HepG2 (cell line): ENCODE data around the gene BCAS4. TPM values are rescaled to one million over a fixed set of nuclear protein-coding genes. Genes with fewer than 3 reads are reported as not detected.

Experiments used
- ATAC-seq: fragments of 200-7000 bp; cut with Tn5 transposase; 3 replicates; pipeline ENCODE4 v1.9.1; 2020; ENCODE audit warnings: mild to moderate bottlenecking, moderate library complexity
- BruUV-seq: library from RNA; stranded (reverse); fragments of 400-500 nt; replicated peaks from 2 replicates; lab custom pipeline; 2021; lab: Mats Ljungman, UMichigan
- CTCF ChIA-PET: fragments of 300-600 bp; formaldehyde crosslinking; extraction: SDS; loops from one replicate; lab custom pipeline; 2021; ENCODE audit warnings: low total read pairs, inconsistent platforms, low intra/inter-chr PET ratio; lab: Yijun Ruan, JAX
- POLR2A ChIA-PET: fragments of 350-600 bp; sonication (Branson Sonifier 250); formaldehyde crosslinking; loops from one replicate; lab custom pipeline; 2020; ENCODE audit warnings: antibody characterized with exemption, inconsistent platforms; lab: Yijun Ruan, JAX
- DNase-seq: peaks from one replicate; pipeline ENCODE4 v3.0.0-alpha.2; 2015; ENCODE audit warnings: low spot score
- FAIRE-seq: peaks from 3 replicates; lab custom pipeline; 2011; peaks lifted over from hg19 to GRCh38; lab: Jason Lieb, UNC
- H2AFZ ChIP-seq: one replicate; pipeline ENCODE4 v1.6.1; 2011; ENCODE audit warnings: low read length, inconsistent platforms
- H3K27ac ChIP-seq: fragments of 300-600 bp; 3 replicates; pipeline ENCODE4 v1.8.0; 2011; ENCODE audit warnings: mixed run types, mild to moderate bottlenecking, mixed read lengths, low read length, inconsistent platforms; ENCODE audit not compliant: insufficient read depth; ENCODE audit errors: extremely low read length
- H3K27me3 ChIP-seq, 2 experiments: fragments of 200-600 bp in 1 of 2; 2 replicates in 1 of 2; 3 replicates in 1 of 2; pipeline versions ENCODE4 v1.6.0 to v1.8.0; 2011; ENCODE audit warnings: low read length in 2 of 2, mild to moderate bottlenecking in 2 of 2, moderate library complexity in 2 of 2, inconsistent platforms in 1 of 2; ENCODE audit not compliant: insufficient read depth in 2 of 2, control insufficient read depth in 1 of 2
- H3K36me3 ChIP-seq, 2 experiments: fragments of 200-600 bp in 1 of 2; replicated peaks in 1 of 2; 2 replicates in 1 of 2; 3 replicates in 1 of 2; pipeline versions ENCODE4 v1.5.1 to v1.8.0; 2011; ENCODE audit warnings: low read length in 2 of 2, inconsistent platforms in 1 of 2; ENCODE audit not compliant: insufficient read depth in 2 of 2, control insufficient read depth in 1 of 2
- H3K4me1 ChIP-seq: 2 replicates; pipeline ENCODE4 v1.5.1; 2012; ENCODE audit warnings: low read length, inconsistent platforms; ENCODE audit not compliant: insufficient read depth
- H3K4me2 ChIP-seq: 2 replicates; pipeline ENCODE4 v1.6.0; 2011; ENCODE audit warnings: low read depth, low read length, inconsistent platforms
- H3K4me3 ChIP-seq, 3 experiments: fragments of 200-600 bp in 1 of 3; sonication (generic), shearing (Covaris generic) in 1 of 3; replicated peaks in 1 of 3; 2 replicates each; pipeline ENCODE4 v1.5.1; 2011 to 2016; ENCODE audit warnings: low read length in 3 of 3, inconsistent platforms in 2 of 3, low read depth in 2 of 3, mild to moderate bottlenecking in 2 of 3, control low read depth in 1 of 3, mixed read lengths in 1 of 3; ENCODE audit not compliant: insufficient read depth in 1 of 3
- H3K79me2 ChIP-seq: one replicate; pipeline ENCODE4 v1.6.1; 2011; ENCODE audit warnings: low read length, inconsistent platforms; ENCODE audit not compliant: insufficient read depth
- H3K9ac ChIP-seq: 2 replicates; pipeline ENCODE4 v1.6.0; 2011; ENCODE audit warnings: mild to moderate bottlenecking, low read depth, low read length, inconsistent platforms; ENCODE audit not compliant: insufficient read depth
- H3K9me3 ChIP-seq: 2 replicates; pipeline ENCODE4 v1.5.1; 2012; ENCODE audit warnings: mild to moderate bottlenecking, low read length
- H4K20me1 ChIP-seq: 2 replicates; pipeline ENCODE4 v1.6.0; 2011; ENCODE audit warnings: inconsistent platforms, mild to moderate bottlenecking, low read length, moderate library complexity; ENCODE audit not compliant: insufficient read depth
- CCDC6 ChIP-seq: sonication (generic); formaldehyde crosslinking; IDR thresholded peaks from 2 replicates; pipeline ENCODE4 v1.8.1; 2022; ENCODE audit warnings: mild to moderate bottlenecking, missing genetic modification reagents, moderate library complexity
- HCFC1 ChIP-seq: fragments of 150-350 bp; IDR thresholded peaks from 2 replicates; pipeline ENCODE4 v1.6.1; 2014; ENCODE audit warnings: low read depth, low read length
- HIVEP1 ChIP-seq: sonication (generic); formaldehyde crosslinking; IDR thresholded peaks from 2 replicates; pipeline ENCODE4 v1.4.0; 2020; ENCODE audit warnings: mild to moderate bottlenecking, missing genetic modification reagents
- HNRNPUL1 ChIP-seq: fragments of 200-400 bp; formaldehyde crosslinking; IDR thresholded peaks from 2 replicates; pipeline ENCODE4 v1.6.1; 2017; ENCODE audit warnings: low read depth, mild to moderate bottlenecking, low read length, moderate library complexity
- IKZF1 ChIP-seq: fragments of 450-650 bp; IDR thresholded peaks from 2 replicates; pipeline ENCODE4 v1.7.1; 2016
- MIER2 ChIP-seq: IDR thresholded peaks from 2 replicates; pipeline ENCODE4 v1.6.1; 2016; ENCODE audit warnings: missing biosample characterization, missing genetic modification reagents
- PITX1 ChIP-seq: sonication (generic); formaldehyde crosslinking; IDR thresholded peaks from 2 replicates; pipeline ENCODE4 v1.5.1; 2020; ENCODE audit warnings: mild to moderate bottlenecking, missing genetic modification reagents
- TBX2 ChIP-seq: sonication (generic); formaldehyde crosslinking; IDR thresholded peaks from 2 replicates; pipeline ENCODE4 v1.5.0; 2020; ENCODE audit warnings: missing genetic modification reagents, mild to moderate bottlenecking, borderline replicate concordance
- THAP8 ChIP-seq: sonication (generic); formaldehyde crosslinking; IDR thresholded peaks from 2 replicates; pipeline ENCODE4 v1.5.1; 2020; ENCODE audit warnings: missing genetic modification reagents, mild to moderate bottlenecking, borderline replicate concordance
- ZBTB3 ChIP-seq: sonication (generic); formaldehyde crosslinking; IDR thresholded peaks from 2 replicates; pipeline ENCODE4 v1.4.0; 2020; ENCODE audit warnings: low read depth, mild to moderate bottlenecking, moderate library complexity, missing genetic modification reagents, borderline replicate concordance
- ZMYM2 ChIP-seq: sonication (generic); formaldehyde crosslinking; IDR thresholded peaks from 2 replicates; pipeline ENCODE4 v1.8.0; 2022; ENCODE audit warnings: mild to moderate bottlenecking, missing genetic modification reagents
- ZNF234 ChIP-seq: sonication (generic); formaldehyde crosslinking; conservative IDR thresholded peaks from 2 replicates; pipeline ENCODE4 v1.5.1; 2020; ENCODE audit warnings: mild to moderate bottlenecking, missing genetic modification reagents
- ZNF253 ChIP-seq: sonication (generic); formaldehyde crosslinking; IDR thresholded peaks from 2 replicates; pipeline ENCODE4 v1.8.0; 2022; ENCODE audit warnings: mild to moderate bottlenecking, missing genetic modification reagents, borderline replicate concordance
- ZNF317 ChIP-seq: sonication (generic); formaldehyde crosslinking; IDR thresholded peaks from 2 replicates; pipeline ENCODE4 v1.5.0; 2020; ENCODE audit warnings: mild to moderate bottlenecking, missing genetic modification reagents
- ZNF598 ChIP-seq: sonication (generic); formaldehyde crosslinking; IDR thresholded peaks from 2 replicates; pipeline ENCODE4 v1.5.1; 2020; ENCODE audit warnings: mild to moderate bottlenecking, missing genetic modification reagents, borderline replicate concordance
- ZNF788 ChIP-seq: sonication (generic); formaldehyde crosslinking; IDR thresholded peaks from 2 replicates; pipeline ENCODE4 v1.5.0; 2020; ENCODE audit warnings: mild to moderate bottlenecking, missing genetic modification reagents, borderline replicate concordance
- ZNF83 ChIP-seq: sonication (generic); formaldehyde crosslinking; IDR thresholded peaks from 2 replicates; pipeline ENCODE4 v1.4.0; 2020; ENCODE audit warnings: missing genetic modification reagents, mild to moderate bottlenecking, borderline replicate concordance
- WGBS: methylation state at CpG from one replicate; pipeline ENCODE4 v1.1.6; 2017; ENCODE audit warnings: low lambda C conversion rate; 5-methylcytosine and 5-hydroxymethylcytosine counted together
- in situ Hi-C: cut with HindIII; loops from 2 replicates; pipeline ENCODE4 v1.10.0; 2017; ENCODE audit warnings: low pct_unique_long_range_greater_than_20kb; ENCODE audit not compliant: extremely low pct_ligation_motif_present
- intact Hi-C: fragments of 100-400 bp; cut with micrococcal nuclease; formaldehyde crosslinking; loops from one replicate; pipeline ENCODE4 v1.10.0; 2022; ENCODE audit not compliant: unreplicated experiment
- polyA plus RNA-seq, 8 experiments: library from polyadenylated mRNA; depleted of rRNA in 3 of 8; stranded (reverse) in 7 of 8; unstranded in 1 of 8; fragments of >200 nt; fragmentation: Illumina TruSeq in 4 of 8; extraction: Trizol in 4 of 8; gene quantifications; 2 replicates each; pipeline versions ENCODE4 v1.2.1 to v1.2.3, GENCODE V29; 2011 to 2016; ENCODE audit warnings: low read depth in 4 of 8, missing spikeins in 1 of 8, mixed read lengths in 1 of 8; ENCODE audit not compliant: insufficient read depth in 1 of 8
- total RNA-seq, 5 experiments: library from RNA; depleted of rRNA; stranded (reverse); fragments of >200 nt; fragmentation: Illumina TruSeq; extraction: Trizol; gene quantifications; 2 replicates each; pipeline ENCODE4 v1.2.3, GENCODE V29; 2016; ENCODE audit warnings: low read depth in 1 of 5

Gene BCAS4
- total and polyA plus RNA-seq, 2 of the 13 experiments (the other 11 are each of a cell fraction or from before 2014, with no cell fraction given) = 7.2 to 8.0 TPM

- Histone ChIP-seq H3K4me2 (no peak overlapping the region), H3K27ac (no peak overlapping the region), H4K20me1 (peaks cover 6% of the 10 kb centered on the region; the same call in 1 of the 2 replicates), H3K9me3 (no peaks in the 10 kb centered on the region), H3K27me3 (no peaks in the 10 kb centered on the region), H2AFZ (no peak overlapping the region), H3K4me1 (peaks cover 26% of the 10 kb centered on the region), H3K79me2 (no peaks in the 10 kb centered on the region), H3K36me3 (peaks cover 25 to 60% of the 10 kb centered on the region in 2 experiments), H3K4me3 (no peak overlapping the region), H3K9ac (no peak overlapping the region)
- no TSS peak for BruUV-seq
- CTCF ChIA-PET = no interaction called here
- DNase-seq (no peak), ATAC-seq (no peak), FAIRE-seq (no peak)
- 98% methylated on average over 8 of the region's 8 CpGs for WGBS
- intact Hi-C loops (no loop called here), in situ Hi-C loops (no loop called here)
- no peak for TF ChIP-seq ZNF788 (CRISPR knock-in tag)
- no peak for TF ChIP-seq ZNF83 (CRISPR knock-in tag)
- TF ChIP-seq IKZF1 = no peak
- TF ChIP-seq HCFC1 = no peak
- TF ChIP-seq ZMYM2 = no peak
- no peak for TF ChIP-seq ZBTB3 (CRISPR knock-in tag)
- TF ChIP-seq ZNF234 = no peak
- TF ChIP-seq PITX1 = no peak
- TF ChIP-seq THAP8 = no peak
- TF ChIP-seq ZNF317 = no peak
- TF ChIP-seq MIER2 (CRISPR knock-in tag) = no peak
- TF ChIP-seq CCDC6 (CRISPR knock-in tag) = no peak
- TF ChIP-seq HIVEP1 (CRISPR knock-in tag) = no peak
- no peak for TF ChIP-seq ZNF598 (CRISPR knock-in tag)
- no peak for TF ChIP-seq ZNF253 (CRISPR knock-in tag)
- TF ChIP-seq HNRNPUL1 = no peak
- TF ChIP-seq TBX2 (CRISPR knock-in tag) = no peak
- POLR2A ChIA-PET = interaction anchor here (1.4 kb wide), 1 partner anchor 20 kb away, joined by 3 read pairs; no protein-coding TSS in a partner anchor
Observed at GRCh38 chr20:50892394-50892793, 97.5 kb downstream of the BCAS4 start.
